ENCODE measurements around the gene MAMLD1.

Gene MAMLD1

DNA sequence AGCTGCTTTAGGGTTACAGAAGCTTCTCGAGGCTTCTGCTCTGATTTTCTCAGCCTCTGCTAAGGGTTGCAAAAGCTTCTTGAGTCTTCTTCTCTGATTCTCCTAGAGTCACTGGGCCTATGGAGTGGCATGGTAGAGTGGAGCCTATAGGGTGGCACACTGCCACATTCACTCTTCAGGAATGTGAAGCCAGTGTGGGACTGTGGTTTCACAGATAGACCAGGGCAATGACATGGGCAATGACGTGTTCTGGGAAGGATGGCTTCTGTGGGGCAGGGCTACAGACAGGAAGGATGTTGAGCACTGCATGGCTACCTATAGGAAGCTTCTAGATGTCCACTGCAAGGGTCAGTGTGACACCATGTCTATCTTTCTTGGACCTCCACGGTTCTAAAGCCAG, 11.0 kb upstream of the MAMLD1 start (continued):
- TF ChIP-seq, protein P1, sequence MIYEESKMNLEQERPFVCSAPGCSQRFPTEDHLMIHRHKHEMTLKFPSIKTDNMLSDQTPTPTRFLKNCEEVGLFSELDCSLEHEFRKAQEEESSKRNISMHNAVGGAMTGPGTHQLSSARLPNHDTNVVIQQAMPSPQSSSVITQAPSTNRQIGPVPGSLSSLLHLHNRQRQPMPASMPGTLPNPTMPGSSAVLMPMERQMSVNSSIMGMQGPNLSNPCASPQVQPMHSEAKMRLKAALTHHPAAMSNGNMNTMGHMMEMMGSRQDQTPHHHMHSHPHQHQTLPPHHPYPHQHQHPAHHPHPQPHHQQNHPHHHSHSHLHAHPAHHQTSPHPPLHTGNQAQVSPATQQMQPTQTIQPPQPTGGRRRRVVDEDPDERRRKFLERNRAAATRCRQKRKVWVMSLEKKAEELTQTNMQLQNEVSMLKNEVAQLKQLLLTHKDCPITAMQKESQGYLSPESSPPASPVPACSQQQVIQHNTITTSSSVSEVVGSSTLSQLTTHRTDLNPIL (CRISPR knock-in tag; IDR thresholded peaks at IDR 0.05; ENCODE audit: low read depth): no peak
- no peak for TF ChIP-seq ISL1 (CRISPR knock-in tag; IDR thresholded peaks at IDR 0.05)

DNA sequence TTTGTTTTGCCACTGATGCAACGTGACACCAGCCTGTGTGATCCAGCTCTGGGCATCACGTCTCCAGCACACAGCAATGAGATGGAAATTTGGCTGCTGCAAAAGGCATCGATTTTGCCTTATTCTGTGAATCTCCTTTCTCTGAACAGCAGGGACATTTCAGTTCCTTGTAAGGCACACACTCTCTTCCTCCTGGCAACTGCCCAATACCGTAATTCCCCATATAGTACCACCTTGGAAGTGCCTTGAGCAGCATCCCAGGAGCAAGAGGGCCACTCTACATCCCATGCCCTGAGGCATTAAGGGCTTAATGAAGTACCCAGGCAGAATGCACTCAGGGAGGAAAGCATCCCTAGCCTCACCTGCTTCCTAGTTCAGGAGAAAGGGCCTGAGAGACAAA, 10.5 kb upstream of the MAMLD1 start:
- ATAC-seq: no peak
- TF ChIP-seq ZNF70 (CRISPR knock-in tag; IDR thresholded peaks at IDR 0.05) (no peak), CSDC2 (CRISPR knock-in tag; IDR thresholded peaks at IDR 0.05) (no peak)
- TF ChIP-seq, protein P2, sequence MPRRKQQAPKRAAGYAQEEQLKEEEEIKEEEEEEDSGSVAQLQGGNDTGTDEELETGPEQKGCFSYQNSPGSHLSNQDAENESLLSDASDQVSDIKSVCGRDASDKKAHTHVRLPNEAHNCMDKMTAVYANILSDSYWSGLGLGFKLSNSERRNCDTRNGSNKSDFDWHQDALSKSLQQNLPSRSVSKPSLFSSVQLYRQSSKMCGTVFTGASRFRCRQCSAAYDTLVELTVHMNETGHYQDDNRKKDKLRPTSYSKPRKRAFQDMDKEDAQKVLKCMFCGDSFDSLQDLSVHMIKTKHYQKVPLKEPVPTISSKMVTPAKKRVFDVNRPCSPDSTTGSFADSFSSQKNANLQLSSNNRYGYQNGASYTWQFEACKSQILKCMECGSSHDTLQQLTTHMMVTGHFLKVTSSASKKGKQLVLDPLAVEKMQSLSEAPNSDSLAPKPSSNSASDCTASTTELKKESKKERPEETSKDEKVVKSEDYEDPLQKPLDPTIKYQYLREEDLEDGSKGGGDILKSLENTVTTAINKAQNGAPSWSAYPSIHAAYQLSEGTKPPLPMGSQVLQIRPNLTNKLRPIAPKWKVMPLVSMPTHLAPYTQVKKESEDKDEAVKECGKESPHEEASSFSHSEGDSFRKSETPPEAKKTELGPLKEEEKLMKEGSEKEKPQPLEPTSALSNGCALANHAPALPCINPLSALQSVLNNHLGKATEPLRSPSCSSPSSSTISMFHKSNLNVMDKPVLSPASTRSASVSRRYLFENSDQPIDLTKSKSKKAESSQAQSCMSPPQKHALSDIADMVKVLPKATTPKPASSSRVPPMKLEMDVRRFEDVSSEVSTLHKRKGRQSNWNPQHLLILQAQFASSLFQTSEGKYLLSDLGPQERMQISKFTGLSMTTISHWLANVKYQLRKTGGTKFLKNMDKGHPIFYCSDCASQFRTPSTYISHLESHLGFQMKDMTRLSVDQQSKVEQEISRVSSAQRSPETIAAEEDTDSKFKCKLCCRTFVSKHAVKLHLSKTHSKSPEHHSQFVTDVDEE (CRISPR knock-in tag; IDR thresholded peaks at IDR 0.05): no peak

DNA sequence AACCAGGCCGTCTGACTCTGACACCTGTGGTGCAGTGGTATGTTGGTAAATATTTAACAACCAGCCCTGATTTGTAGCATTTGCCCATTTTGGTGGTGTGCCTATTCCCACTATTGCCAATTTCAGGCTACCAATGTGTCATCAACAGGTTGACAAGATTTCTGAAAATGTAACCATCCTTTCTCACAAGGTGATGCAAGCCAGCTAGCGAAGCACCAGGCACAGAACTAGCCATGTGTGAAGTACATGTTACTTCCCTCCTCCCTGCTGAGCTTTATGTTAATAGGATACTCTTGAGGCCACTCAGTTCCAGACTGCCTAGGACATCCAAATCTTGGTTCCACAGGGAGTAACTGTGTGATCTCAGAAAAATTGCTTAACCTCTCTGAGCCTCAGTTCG, 7.2 kb upstream of the MAMLD1 start:
- TF ChIP-seq OSR1 (CRISPR knock-in tag; IDR thresholded peaks at IDR 0.05) (no peak), TOX (CRISPR knock-in tag; IDR thresholded peaks at IDR 0.05; ENCODE audit: borderline replicate concordance) (no peak), ZFP30 (CRISPR knock-in tag; IDR thresholded peaks at IDR 0.05) (no peak), PPARA (CRISPR knock-in tag; IDR thresholded peaks at IDR 0.05; ENCODE audit: borderline replicate concordance) (no peak), TCF4 (CRISPR knock-in tag; IDR thresholded peaks at IDR 0.05; ENCODE audit: borderline replicate concordance) (no peak)
- no peak for ATAC-seq

DNA sequence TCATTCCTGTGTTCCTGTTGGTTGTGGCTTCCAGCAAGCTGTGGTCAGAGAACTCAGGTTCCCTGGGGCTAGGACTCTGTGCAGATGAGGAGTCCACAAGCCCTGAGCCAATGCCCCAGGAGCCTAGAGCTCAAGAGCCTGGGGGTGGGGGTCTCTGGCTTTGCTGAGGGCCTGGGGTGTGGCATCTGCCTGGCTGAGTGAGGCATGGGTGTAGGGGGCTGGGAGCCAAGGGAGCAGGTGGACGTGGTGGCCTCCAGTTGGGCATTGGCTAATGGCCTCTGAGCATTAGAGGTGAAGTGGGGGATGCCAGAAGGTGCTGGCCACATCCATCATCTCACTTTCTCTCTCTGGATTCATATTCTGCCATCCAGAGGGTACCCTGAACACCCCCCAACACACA, 5.3 kb upstream of the MAMLD1 start:
- ATAC-seq: no peak
- no peak for TF ChIP-seq TCF4 (CRISPR knock-in tag; IDR thresholded peaks at IDR 0.05; ENCODE audit: borderline replicate concordance)
- no peak for TF ChIP-seq ZC3H10 (CRISPR knock-in tag; IDR thresholded peaks at IDR 0.05)
- TF ChIP-seq, protein P3, sequence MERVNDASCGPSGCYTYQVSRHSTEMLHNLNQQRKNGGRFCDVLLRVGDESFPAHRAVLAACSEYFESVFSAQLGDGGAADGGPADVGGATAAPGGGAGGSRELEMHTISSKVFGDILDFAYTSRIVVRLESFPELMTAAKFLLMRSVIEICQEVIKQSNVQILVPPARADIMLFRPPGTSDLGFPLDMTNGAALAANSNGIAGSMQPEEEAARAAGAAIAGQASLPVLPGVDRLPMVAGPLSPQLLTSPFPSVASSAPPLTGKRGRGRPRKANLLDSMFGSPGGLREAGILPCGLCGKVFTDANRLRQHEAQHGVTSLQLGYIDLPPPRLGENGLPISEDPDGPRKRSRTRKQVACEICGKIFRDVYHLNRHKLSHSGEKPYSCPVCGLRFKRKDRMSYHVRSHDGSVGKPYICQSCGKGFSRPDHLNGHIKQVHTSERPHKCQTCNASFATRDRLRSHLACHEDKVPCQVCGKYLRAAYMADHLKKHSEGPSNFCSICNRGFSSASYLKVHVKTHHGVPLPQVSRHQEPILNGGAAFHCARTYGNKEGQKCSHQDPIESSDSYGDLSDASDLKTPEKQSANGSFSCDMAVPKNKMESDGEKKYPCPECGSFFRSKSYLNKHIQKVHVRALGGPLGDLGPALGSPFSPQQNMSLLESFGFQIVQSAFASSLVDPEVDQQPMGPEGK (CRISPR knock-in tag; IDR thresholded peaks at IDR 0.05; ENCODE audit: borderline replicate concordance): no peak
- no peak for TF ChIP-seq PPARA (CRISPR knock-in tag; IDR thresholded peaks at IDR 0.05; ENCODE audit: borderline replicate concordance)

DNA sequence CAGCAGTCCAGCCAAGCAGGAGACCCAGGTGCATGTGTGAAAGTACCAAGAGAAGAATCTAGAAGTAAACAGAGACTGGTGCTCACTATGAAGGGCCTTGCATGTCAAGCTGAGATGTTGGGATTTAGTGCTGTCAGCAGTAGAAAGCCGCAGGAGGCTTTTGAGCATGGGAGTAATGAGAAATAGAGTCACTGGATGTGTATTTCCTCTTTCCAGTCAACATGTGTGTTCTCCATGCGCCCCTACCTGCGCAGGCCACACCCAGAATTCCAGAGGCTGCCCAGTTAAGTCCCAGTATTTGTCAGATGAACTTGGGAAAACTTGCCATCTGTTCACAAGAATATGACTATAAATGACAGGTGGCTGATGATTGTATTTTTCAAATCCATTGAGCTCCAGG, 4.5 kb upstream of the MAMLD1 start:
- ATAC-seq: no peak
- TF ChIP-seq ZNF565 (CRISPR knock-in tag; conservative IDR thresholded peaks at IDR 0.05; ENCODE audit: low read depth) (no peak), ISL1 (CRISPR knock-in tag; IDR thresholded peaks at IDR 0.05) (no peak), ZNF70 (CRISPR knock-in tag; IDR thresholded peaks at IDR 0.05) (no peak), GLIS3 (CRISPR knock-in tag; IDR thresholded peaks at IDR 0.05) (no peak), RARB (CRISPR knock-in tag; IDR thresholded peaks at IDR 0.05) (no peak), ZNF8 (CRISPR knock-in tag; IDR thresholded peaks at IDR 0.05) (no peak)

DNA sequence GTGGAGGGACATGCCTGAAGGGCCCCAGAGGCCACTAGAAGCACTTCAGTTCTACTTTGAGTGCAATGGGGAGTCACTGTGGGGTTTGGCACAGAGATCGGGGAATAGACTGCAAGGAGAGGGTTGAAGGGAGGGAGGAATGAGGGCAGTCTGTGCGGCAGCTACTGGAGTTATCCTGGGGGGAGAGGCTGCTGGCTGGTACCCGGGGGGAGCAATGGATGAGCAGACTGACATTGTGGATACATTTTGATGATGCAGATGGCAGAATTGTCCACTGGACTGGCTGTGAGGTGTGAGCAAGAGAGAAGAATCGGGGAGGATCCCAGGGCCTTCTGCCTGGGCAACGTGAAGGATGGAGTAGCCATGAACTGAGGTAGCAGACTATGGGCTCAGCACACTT, 2.8 kb upstream of the MAMLD1 start:
- no peak for ATAC-seq
- TF ChIP-seq RARB (CRISPR knock-in tag; IDR thresholded peaks at IDR 0.05): no peak
- TF ChIP-seq ZFP30 (CRISPR knock-in tag; IDR thresholded peaks at IDR 0.05): no peak
- TF ChIP-seq, protein P3 (CRISPR knock-in tag; IDR thresholded peaks at IDR 0.05; ENCODE audit: borderline replicate concordance): no peak
- TF ChIP-seq SNAI2 (CRISPR knock-in tag; IDR thresholded peaks at IDR 0.05): no peak
- no peak for TF ChIP-seq TCF4 (CRISPR knock-in tag; IDR thresholded peaks at IDR 0.05; ENCODE audit: borderline replicate concordance)
- TF ChIP-seq ZC3H10 (CRISPR knock-in tag; IDR thresholded peaks at IDR 0.05): no peak
- TF ChIP-seq, protein P4, sequence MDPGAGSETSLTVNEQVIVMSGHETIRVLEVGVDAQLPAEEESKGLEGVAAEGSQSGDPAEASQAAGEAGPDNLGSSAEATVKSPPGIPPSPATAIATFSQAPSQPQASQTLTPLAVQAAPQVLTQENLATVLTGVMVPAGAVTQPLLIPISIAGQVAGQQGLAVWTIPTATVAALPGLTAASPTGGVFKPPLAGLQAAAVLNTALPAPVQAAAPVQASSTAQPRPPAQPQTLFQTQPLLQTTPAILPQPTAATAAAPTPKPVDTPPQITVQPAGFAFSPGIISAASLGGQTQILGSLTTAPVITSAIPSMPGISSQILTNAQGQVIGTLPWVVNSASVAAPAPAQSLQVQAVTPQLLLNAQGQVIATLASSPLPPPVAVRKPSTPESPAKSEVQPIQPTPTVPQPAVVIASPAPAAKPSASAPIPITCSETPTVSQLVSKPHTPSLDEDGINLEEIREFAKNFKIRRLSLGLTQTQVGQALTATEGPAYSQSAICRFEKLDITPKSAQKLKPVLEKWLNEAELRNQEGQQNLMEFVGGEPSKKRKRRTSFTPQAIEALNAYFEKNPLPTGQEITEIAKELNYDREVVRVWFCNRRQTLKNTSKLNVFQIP (CRISPR knock-in tag; IDR thresholded peaks at IDR 0.05; ENCODE audit: borderline replicate concordance, low read depth): no peak
- no peak for TF ChIP-seq BACH2 (CRISPR knock-in tag; IDR thresholded peaks at IDR 0.05; ENCODE audit: borderline replicate concordance)
- TF ChIP-seq ZFP3 (CRISPR knock-in tag; IDR thresholded peaks at IDR 0.05): no peak
- no peak for TF ChIP-seq TOX (CRISPR knock-in tag; IDR thresholded peaks at IDR 0.05; ENCODE audit: borderline replicate concordance)
- TF ChIP-seq, protein P2 (CRISPR knock-in tag; IDR thresholded peaks at IDR 0.05): no peak
- TF ChIP-seq ZNF70 (CRISPR knock-in tag; IDR thresholded peaks at IDR 0.05): no peak
- TF ChIP-seq ZNF8 (CRISPR knock-in tag; IDR thresholded peaks at IDR 0.05): no peak
